Gastroesophageal sphincter (tissue), 4 donors: ENCODE results near the gene PRPS1L1. TPM values are rescaled to one million over a fixed set of nuclear protein-coding genes. Genes with fewer than 3 reads are reported as not detected.

Source experiments
- ATAC-seq: fragments of 150-250 bp; one replicate; pipeline ENCODE4 v1.9.1; 2016; ENCODE audit warnings: mild to moderate bottlenecking, moderate library complexity
- H3K27ac ChIP-seq, 4 donors: fragments of 200-600 bp; sonication (generic) in 3 of 4; 1 replicate in 3 of 4; 2 replicates in 1 of 4; pipeline ENCODE4 v1.5.1; 2016 to 2019
- H3K27me3 ChIP-seq: fragments of 200-600 bp; sonication (generic); one replicate; pipeline ENCODE4 v1.5.1; 2019
- H3K36me3 ChIP-seq, 2 donors: fragments of 200-600 bp; sonication (generic); one replicate each; pipeline ENCODE4 v1.5.1; 2019; ENCODE audit warnings: control low read depth in 1 of 2
- H3K4me1 ChIP-seq, 3 donors: fragments of 200-600 bp; sonication (generic); 1 replicate in 2 of 3; 2 replicates in 1 of 3; pipeline ENCODE4 v1.5.1; 2016 to 2019; ENCODE audit warnings: control low read depth in 2 of 3
- H3K4me3 ChIP-seq, 2 donors: fragments of 200-600 bp; sonication (generic); one replicate each; pipeline ENCODE4 v1.5.1; 2019; ENCODE audit warnings: mild to moderate bottlenecking in 1 of 2, moderate library complexity in 1 of 2
- H3K9me3 ChIP-seq, 3 donors: fragments of 200-600 bp; sonication (generic); one replicate each; pipeline ENCODE4 v1.5.1; 2017 to 2019; ENCODE audit warnings: control low read depth in 2 of 3
- CTCF ChIP-seq, 4 experiments: fragments of 200-600 bp in 2 of 4; fragments of 450-650 bp in 2 of 4; sonication (generic) in 1 of 4; IDR thresholded peaks; one replicate each; pipeline ENCODE4 v1.5.1; 2017 to 2019; ENCODE audit warnings: antibody characterized with exemption in 4 of 4, mild to moderate bottlenecking in 2 of 4, moderate library complexity in 2 of 4
- EP300 ChIP-seq: sonication (generic); formaldehyde crosslinking; IDR thresholded peaks from one replicate; pipeline ENCODE4 v1.6.1; 2017; ENCODE audit warnings: antibody characterized with exemption, mild to moderate bottlenecking
- POLR2A ChIP-seq, 2 donors: fragments of 450-650 bp; IDR thresholded peaks; one replicate each; pipeline ENCODE4 v1.6.1; 2017; ENCODE audit warnings: antibody characterized with exemption in 2 of 2, mild to moderate bottlenecking in 2 of 2, moderate library complexity in 1 of 2
- POLR2AphosphoS5 ChIP-seq: sonication (generic); formaldehyde crosslinking; IDR thresholded peaks from one replicate; pipeline ENCODE4 v1.6.1; 2017; ENCODE audit warnings: antibody characterized with exemption
- WGBS, 2 donors: methylation state at CpG; one replicate each; pipeline ENCODE4 v1.1.5; 2018; ENCODE audit warnings: low coverage in 1 of 2; 5-methylcytosine and 5-hydroxymethylcytosine counted together
- total RNA-seq, 4 donors: library from RNA; depleted of rRNA; stranded (reverse); fragments of >200 nt; gene quantifications; one replicate each; pipeline ENCODE4 v1.1.0, GENCODE V29; 2016

The PRPS1L1 gene
- not detected for total RNA-seq

GRCh38 chr7:18027628-18028027, at the start of gene PRPS1L1:
Gene PRPS1L1 (minus strand): TSS chr7:18027846.
- Histone ChIP-seq H3K27me3 (no peaks in the 10 kb centered on the region), H3K36me3 (no peaks in the 10 kb centered on the region), H3K4me3 (no peak within 1 kb of the TSS), H3K9me3 (no peaks in the 10 kb centered on the region), H3K4me1 (no peaks in the 10 kb centered on the region), H3K27ac (no peak within 1 kb of the TSS)
- WGBS, 2 donors = 98 to 99% methylated on average over 13 to 17 of the region's 17 CpGs
- TF ChIP-seq POLR2AphosphoS5 (no peak), EP300 (no peak), POLR2A (IDR thresholded peaks at IDR 0.05) (no peak), CTCF (IDR thresholded peaks at IDR 0.05) (no peak)
- ATAC-seq = no peak

- H3K9me3 ChIP-seq = peaks cover 0 to 5% (median 0%) of the 10 kb centered on the region in 3 donors
- H3K4me3 ChIP-seq = no peak overlapping the region
- H3K36me3 ChIP-seq = no peaks in the 10 kb centered on the region
- no peaks in the 10 kb centered on the region for H3K27me3 ChIP-seq
- 86 to 100% methylated on average over 1 of the region's 1 CpG for WGBS, 2 donors
- no peak overlapping the region for H3K27ac ChIP-seq
- no peaks in the 10 kb centered on the region for H3K4me1 ChIP-seq
- TF ChIP-seq POLR2A (IDR thresholded peaks at IDR 0.05) = no peak
- TF ChIP-seq POLR2AphosphoS5 = no peak
- no peak for TF ChIP-seq CTCF (IDR thresholded peaks at IDR 0.05)
- no peak for TF ChIP-seq EP300
- no peak for ATAC-seq
Measured at GRCh38 chr7:18076461-18076860, 48.8 kb upstream of the PRPS1L1 start.

- ATAC-seq = no peak
- Histone ChIP-seq H3K36me3 (no peaks in the 10 kb centered on the region), H3K27ac (no peak overlapping the region), H3K4me1 (no peaks in the 10 kb centered on the region), H3K4me3 (no peak overlapping the region), H3K27me3 (no peaks in the 10 kb centered on the region), H3K9me3 (no peaks in the 10 kb centered on the region)
- no peak for TF ChIP-seq EP300
- no peak for TF ChIP-seq CTCF (IDR thresholded peaks at IDR 0.05)
- TF ChIP-seq POLR2A (IDR thresholded peaks at IDR 0.05) = no peak
- no peak for TF ChIP-seq POLR2AphosphoS5
- 96 to 97% methylated on average over 3 of the region's 3 CpGs for WGBS, 2 donors
Measured at GRCh38 chr7:18068745-18069144, 41.1 kb upstream of the PRPS1L1 start.

GRCh38 chr7:18064242-18064838, 36.7 kb upstream of the PRPS1L1 start:
- Histone ChIP-seq H3K36me3 (no peaks in the 10 kb centered on the region), H3K4me3 (no peak overlapping the region), H3K27ac (no peak overlapping the region), H3K4me1 (no peaks in the 10 kb centered on the region), H3K9me3 (no peaks in the 10 kb centered on the region), H3K27me3 (no peaks in the 10 kb centered on the region)
- ATAC-seq = no peak
- WGBS, 2 donors = 86 to 89% methylated on average over 5 to 6 of the region's 6 CpGs
- TF ChIP-seq EP300 (no peak), CTCF (IDR thresholded peaks at IDR 0.05) (peak; percentile 48 to 76 (median 64)), POLR2A (IDR thresholded peaks at IDR 0.05) (no peak)

- Histone ChIP-seq H3K4me1 (no peaks in the 10 kb centered on the region), H3K4me3 (no peak overlapping the region), H3K9me3 (no peaks in the 10 kb centered on the region), H3K27ac (no peak overlapping the region), H3K36me3 (no peaks in the 10 kb centered on the region), H3K27me3 (no peaks in the 10 kb centered on the region)
- no peak for TF ChIP-seq EP300
- no peak for TF ChIP-seq POLR2A (IDR thresholded peaks at IDR 0.05)
- WGBS, 2 donors = 85 to 86% methylated on average over 4 to 5 of the region's 5 CpGs
- no peak for ATAC-seq
Measured at GRCh38 chr7:18063149-18063901, 35.7 kb upstream of the PRPS1L1 start.
